Endothelial cell of umbilical vein (primary cell): Measurements from ENCODE around the gene GCNT2. TPM values are rescaled to one million over a fixed set of nuclear protein-coding genes. Genes with fewer than 3 reads are reported as not detected.

Source experiments
- BruUV-seq: library from RNA; stranded (reverse); fragments of 400-500 nt; replicated peaks from 2 replicates; lab custom pipeline; 2021; lab: Mats Ljungman, UMichigan
- CTCF ChIA-PET: fragments of 300-600, 350-600 bp; sonication (Branson Sonifier 250); formaldehyde crosslinking; loops from one replicate; lab custom pipeline; 2021; ENCODE audit warnings: antibody characterized with exemption, inconsistent platforms; lab: Charles Lee
- POLR2A ChIA-PET: fragments of 300-600, 350-600 bp; sonication (Branson Sonifier 250); formaldehyde crosslinking; loops from one replicate; lab custom pipeline; 2021; ENCODE audit warnings: antibody characterized with exemption, inconsistent platforms; lab: Charles Lee
- DNase-seq: peaks from one replicate; pipeline ENCODE4 v3.0.0-alpha.2; 2011; ENCODE audit warnings: low read depth, low spot score
- FAIRE-seq: peaks from 2 replicates; lab custom pipeline; 2011; peaks lifted over from hg19 to GRCh38; lab: Jason Lieb, UNC
- H2AFZ ChIP-seq: 2 replicates; pipeline ENCODE4 v1.6.0; 2012; ENCODE audit warnings: low read depth, low read length, control low read depth, inconsistent platforms
- H3K27ac ChIP-seq: 2 replicates; pipeline ENCODE4 v1.5.1; 2011; ENCODE audit warnings: low read depth, mild to moderate bottlenecking, control low read depth, low read length, moderate library complexity; ENCODE audit not compliant: insufficient read depth
- H3K27me3 ChIP-seq, 2 experiments: 2 replicates each; pipeline versions ENCODE4 v1.6.0 to v1.6.1; 2011; ENCODE audit warnings: low read length in 2 of 2, mixed read lengths in 1 of 2; ENCODE audit not compliant: control insufficient read depth in 2 of 2, insufficient read depth in 2 of 2
- H3K36me3 ChIP-seq, 2 experiments: 2 replicates in 1 of 2; 3 replicates in 1 of 2; pipeline ENCODE4 v1.5.1; 2011; ENCODE audit warnings: low read length in 2 of 2, mild to moderate bottlenecking in 1 of 2, moderate library complexity in 1 of 2; ENCODE audit not compliant: control insufficient read depth in 2 of 2, insufficient read depth in 2 of 2; ENCODE audit errors: extremely low read depth in 1 of 2
- H3K4me1 ChIP-seq: 3 replicates; pipeline ENCODE4 v1.5.1; 2011; ENCODE audit warnings: mild to moderate bottlenecking, low read length; ENCODE audit not compliant: control insufficient read depth, insufficient read depth; ENCODE audit errors: extremely low read depth
- H3K4me2 ChIP-seq: 2 replicates; pipeline ENCODE4 v1.6.1; 2011; ENCODE audit warnings: low read length, control low read depth, mixed read lengths; ENCODE audit not compliant: insufficient read depth
- H3K4me3 ChIP-seq, 3 experiments: fragments of 200-600 bp in 1 of 3; sonication (generic), shearing (Covaris generic) in 1 of 3; replicated peaks in 1 of 3; 2 replicates each; pipeline ENCODE4 v1.5.1; 2011 to 2016; ENCODE audit warnings: control low read depth in 3 of 3, low read length in 3 of 3, mild to moderate bottlenecking in 2 of 3, inconsistent platforms in 1 of 3, low read depth in 1 of 3, moderate library complexity in 1 of 3; ENCODE audit not compliant: insufficient read depth in 1 of 3
- H3K79me2 ChIP-seq: 2 replicates; pipeline ENCODE4 v1.6.0; 2012; ENCODE audit warnings: low read length, inconsistent platforms; ENCODE audit not compliant: control insufficient read depth, insufficient read depth
- H3K9ac ChIP-seq: replicated peaks from 2 replicates; pipeline ENCODE3; 2011; ENCODE audit warnings: low read length, control low read depth; ENCODE audit not compliant: insufficient read depth; ENCODE audit errors: extremely low read depth
- H3K9me1 ChIP-seq: replicated peaks from 3 replicates; pipeline ENCODE4 v1.6.0; 2011; ENCODE audit warnings: mild to moderate bottlenecking, low read length; ENCODE audit not compliant: control insufficient read depth, insufficient read depth; ENCODE audit errors: extremely low read depth
- H3K9me3 ChIP-seq: replicated peaks from 2 replicates; pipeline ENCODE4 v1.5.1; 2012; ENCODE audit warnings: low read length, inconsistent platforms; ENCODE audit not compliant: control insufficient read depth, insufficient read depth
- H4K20me1 ChIP-seq: replicated peaks from 2 replicates; pipeline ENCODE3; 2011; ENCODE audit warnings: mild to moderate bottlenecking, low read length; ENCODE audit not compliant: control insufficient read depth, insufficient read depth; ENCODE audit errors: extremely low read depth
- CTCF ChIP-seq, 2 donors: IDR thresholded peaks; 1 replicate in 1 of 2; 2 replicates in 1 of 2; pipeline ENCODE4 v1.5.1; 2011; ENCODE audit warnings: low read length in 2 of 2, mild to moderate bottlenecking in 2 of 2, moderate library complexity in 2 of 2, control low read depth in 1 of 2, inconsistent platforms in 1 of 2, low read depth in 1 of 2; ENCODE audit not compliant: insufficient read depth in 1 of 2; ENCODE audit errors: extremely low read depth in 1 of 2
- EZH2 ChIP-seq: IDR thresholded peaks from 2 replicates; pipeline ENCODE4 v1.6.1; 2012; ENCODE audit warnings: borderline replicate concordance, low read depth, mild to moderate bottlenecking, moderate library complexity, low read length, inconsistent platforms; ENCODE audit not compliant: severe bottlenecking
- FOS ChIP-seq: IDR thresholded peaks from 2 replicates; pipeline ENCODE4 v1.6.1; 2011; ENCODE audit warnings: mild to moderate bottlenecking, low read length, moderate library complexity, borderline replicate concordance; ENCODE audit not compliant: insufficient read depth
- GATA2 ChIP-seq: IDR thresholded peaks from 2 replicates; pipeline ENCODE4 v1.7.0; 2011; ENCODE audit warnings: low read depth, mild to moderate bottlenecking, moderate library complexity, mixed read lengths, low read length; ENCODE audit not compliant: insufficient read length, insufficient read depth
- MAX ChIP-seq: IDR thresholded peaks from 2 replicates; pipeline ENCODE4 v1.6.1; 2011; ENCODE audit not compliant: insufficient read depth, insufficient read length
- MYC ChIP-seq: IDR thresholded peaks from one replicate; pipeline ENCODE4 v1.6.1; 2011; ENCODE audit warnings: mild to moderate bottlenecking, low read depth, low read length
- POLR2A ChIP-seq: IDR thresholded peaks from 2 replicates; pipeline ENCODE4 v1.6.1; 2012; ENCODE audit warnings: low read depth, mild to moderate bottlenecking, control low read depth, low read length
- POLR2AphosphoS5 ChIP-seq: IDR thresholded peaks from 2 replicates; pipeline ENCODE4 v1.6.1; 2012; ENCODE audit warnings: low read depth, mild to moderate bottlenecking, control low read depth, low read length, moderate library complexity; ENCODE audit not compliant: insufficient read depth
- dilution Hi-C: fragments of 300-500 bp; cut with MboI; formaldehyde crosslinking; loops from one replicate; pipeline ENCODE4 v1.15.0; 2019; ENCODE audit warnings: low sequenced_read_pairs; ENCODE audit not compliant: extremely low pct_ligation_motif_present
- intact Hi-C: fragments of 100-400 bp; cut with micrococcal nuclease; formaldehyde crosslinking; loops from one replicate; pipeline ENCODE4 v1.10.0; 2022
- polyA plus RNA-seq, 4 experiments: library from polyadenylated mRNA; depleted of rRNA in 3 of 4; stranded (reverse) in 3 of 4; unstranded in 1 of 4; fragments of >200 nt; gene quantifications; 2 replicates each; pipeline versions ENCODE4 v1.2.1 to v1.2.3, GENCODE V29; 2011 to 2012; ENCODE audit warnings: missing spikeins in 1 of 4
- total RNA-seq: library from RNA; stranded (reverse); gene quantifications from 2 replicates; pipeline ENCODE4 v1.2.3, GENCODE V29; 2021

GCNT2 gene
- total and polyA plus RNA-seq, 2 donors (not counting 3 experiments of a cell fraction or from before 2014, with no cell fraction given): 3.8 to 10.9 TPM

- dilution Hi-C loops: no loop called here
- CTCF ChIA-PET: interaction anchor here (0.9 kb wide), 1 partner anchor 15 kb away, joined by 3 read pairs; no protein-coding TSS in a partner anchor
- intact Hi-C loops: no loop called here
These were observed 134.4 kb downstream of the GCNT2 start for GRCh38 chr6:10655508-10656055.

More at GRCh38 chr6:10655508-10656055, 134.4 kb downstream of the GCNT2 start:
- TF ChIP-seq CTCF (IDR thresholded peaks at IDR 0.05; ENCODE audit: extremely low read depth in 1 of 2, insufficient read depth in 1 of 2, low read depth in 1 of 2, low read length in 2 of 2) (no peak), GATA2 (no peak), POLR2AphosphoS5 (no peak), MAX (no peak), MYC (no peak), POLR2A (no peak), FOS (no peak), EZH2 (no peak)
- H3K4me1 ChIP-seq: no peaks in the 10 kb centered on the region
- no peaks in the 10 kb centered on the region for H3K36me3 ChIP-seq
- H3K79me2 ChIP-seq: no peaks in the 10 kb centered on the region
- POLR2A ChIA-PET: no interaction called here
- H3K9me1 ChIP-seq: no peaks in the 10 kb centered on the region
- BruUV-seq: no TSS peak
- peaks cover 0 to 9% of the 10 kb centered on the region in 2 experiments for H3K27me3 ChIP-seq
- H3K27ac ChIP-seq: no peak overlapping the region
- no peak overlapping the region for H2AFZ ChIP-seq
- DNase-seq: no peak
- H4K20me1 ChIP-seq: no peaks in the 10 kb centered on the region
- H3K9me3 ChIP-seq: no peaks in the 10 kb centered on the region
- H3K4me2 ChIP-seq: no peak overlapping the region
- no peak for FAIRE-seq
- no peak overlapping the region for H3K4me3 ChIP-seq
- no peak overlapping the region for H3K9ac ChIP-seq
